Motor neuron (in vitro differentiated cells): ENCODE data around the gene ADCYAP1R1. TPM values are rescaled to one million over a fixed set of nuclear protein-coding genes. Genes with fewer than 3 reads are reported as not detected.

Source experiments
- ATAC-seq, 8 experiments: fragments of 200-7000 bp; cut with Tn5 transposase; replicated peaks in 6 of 8; 2 replicates each; pipeline ENCODE4 v1.8.0; 2021; ENCODE audit warnings: mild to moderate bottlenecking in 8 of 8, moderate library complexity in 8 of 8
- H3K27ac ChIP-seq, 2 donors: fragments of 250-450 bp; sonication (Bioruptor Pico); 2 replicates each; pipeline ENCODE4 v1.9.0; 2021; ENCODE audit warnings: antibody characterized with exemption in 2 of 2, mild to moderate bottlenecking in 2 of 2, moderate library complexity in 1 of 2
- H3K4me1 ChIP-seq, 2 donors: fragments of 250-450 bp; sonication (Bioruptor Pico); replicated peaks in 1 of 2; 2 replicates each; pipeline ENCODE4 v1.6.1; 2021; ENCODE audit warnings: antibody characterized with exemption in 2 of 2, mild to moderate bottlenecking in 2 of 2, moderate library complexity in 1 of 2
- H3K4me3 ChIP-seq, 5 donors: fragments of 250-450 bp; sonication (Bioruptor Pico); 2 replicates each; pipeline ENCODE4 v1.9.0; 2021; ENCODE audit warnings: antibody characterized with exemption in 5 of 5, mild to moderate bottlenecking in 5 of 5, moderate library complexity in 4 of 5
- WGBS, 10 experiments: fragments of 450-650 bp; shearing (Covaris generic); methylation state at CpG; one replicate each; pipeline ENCODE4 v1.0.0; 2022; 5-methylcytosine and 5-hydroxymethylcytosine counted together
- in situ Hi-C, 9 experiments: fragments of 400-800 bp; cut with MboI; loops; one replicate each; pipeline ENCODE4 v1.15.0; 2021; ENCODE audit warnings: low sequenced_read_pairs in 9 of 9, low pct_unique_long_range_greater_than_20kb in 2 of 9; ENCODE audit not compliant: unreplicated experiment in 9 of 9
- total RNA-seq, 8 experiments: library from RNA; unstranded; fragments of 300-600 nt; gene quantifications; 2 replicates each; pipeline versions ENCODE4 v1.2.3 to v1.2.4, GENCODE V29; 2022

Gene ADCYAP1R1
- total RNA-seq, 8 experiments from 2014 or later = 0.36 to 55.0 (median 11.8) TPM

GRCh38 chr7:31099451-31100444 is 47.6 kb downstream of the ADCYAP1R1 start:
- in situ Hi-C loops = loop anchor here in 4 of 9 experiments (25.0 kb wide), 3 partner anchors 112 to 312 kb away; no protein-coding TSS in a partner anchor
- no peak for ATAC-seq
- H3K4me1 ChIP-seq = no peaks in the 10 kb centered on the region
- H3K4me3 ChIP-seq = no peak overlapping the region
- WGBS, 10 experiments = 0 to 100% (median 85%) methylated on average over 1 to 10 of the region's 20 CpGs; no CpG with 5 or more reads in 1 of the 10 experiments
- H3K27ac ChIP-seq = no peak overlapping the region

DNA sequence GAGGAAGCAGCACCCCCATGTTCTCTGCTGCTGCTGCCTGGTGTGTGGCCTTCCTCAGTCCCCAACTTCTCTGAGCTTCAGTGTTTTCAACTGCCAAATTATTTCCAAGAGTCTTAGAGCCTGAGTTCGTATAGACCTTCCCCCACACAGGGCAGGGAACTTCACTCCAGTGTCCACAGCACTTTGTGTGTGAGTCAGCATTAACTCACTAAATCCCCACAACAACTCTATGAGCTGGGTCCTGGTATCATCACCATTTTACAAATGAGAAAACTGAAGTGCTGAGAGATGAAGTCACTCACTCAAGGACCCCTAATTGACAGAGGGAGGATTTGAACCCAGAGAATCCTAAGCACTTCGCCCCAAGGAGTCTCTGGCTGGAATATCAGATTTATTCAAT is 48.3 kb downstream of the ADCYAP1R1 start:
- peak in 3 of 8 experiments; percentile 46 to 59 (median 57) for ATAC-seq
- Histone ChIP-seq H3K27ac (no peak overlapping the region), H3K4me1 (no peaks in the 10 kb centered on the region), H3K4me3 (no peak overlapping the region)
- in situ Hi-C loops = loop anchor here in 4 of 9 experiments (25.0 kb wide), 3 partner anchors 113 to 313 kb away; no protein-coding TSS in a partner anchor
- 0 to 100% (median 90%) methylated on average over 1 to 2 of the region's 2 CpGs; no CpG with 5 or more reads in 5 of the 10 experiments for WGBS, 10 experiments

DNA sequence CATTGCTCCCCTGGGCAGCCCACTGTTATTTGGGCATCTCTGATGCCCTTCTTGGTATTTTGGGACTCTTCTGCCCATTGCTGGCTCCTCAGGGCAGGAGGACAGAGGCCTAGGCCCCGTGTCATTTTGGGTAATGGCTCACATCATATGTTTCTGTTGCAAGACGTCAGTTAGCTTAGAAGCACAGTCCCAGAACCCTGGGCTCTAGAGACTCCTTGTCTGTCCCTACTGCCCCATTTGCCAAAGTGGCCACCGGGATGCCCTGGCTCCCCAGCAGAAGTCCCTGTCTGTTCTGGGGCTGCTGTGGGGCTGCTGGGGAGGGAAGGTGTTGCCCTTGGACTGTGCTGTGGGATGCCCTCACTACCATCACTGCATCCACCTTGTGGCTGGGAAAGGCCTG is 48.8 kb downstream of the ADCYAP1R1 start:
- H3K4me1 ChIP-seq = no peaks in the 10 kb centered on the region
- no peak overlapping the region for H3K4me3 ChIP-seq
- no peak for ATAC-seq
- WGBS, 10 experiments = 83 to 100% methylated on average over 1 of the region's 3 CpGs; no CpG with 5 or more reads in 8 of the 10 experiments
- in situ Hi-C loops = loop anchor here in 4 of 9 experiments (25.0 kb wide), 3 partner anchors 114 to 314 kb away; no protein-coding TSS in a partner anchor
- no peak overlapping the region for H3K27ac ChIP-seq

DNA sequence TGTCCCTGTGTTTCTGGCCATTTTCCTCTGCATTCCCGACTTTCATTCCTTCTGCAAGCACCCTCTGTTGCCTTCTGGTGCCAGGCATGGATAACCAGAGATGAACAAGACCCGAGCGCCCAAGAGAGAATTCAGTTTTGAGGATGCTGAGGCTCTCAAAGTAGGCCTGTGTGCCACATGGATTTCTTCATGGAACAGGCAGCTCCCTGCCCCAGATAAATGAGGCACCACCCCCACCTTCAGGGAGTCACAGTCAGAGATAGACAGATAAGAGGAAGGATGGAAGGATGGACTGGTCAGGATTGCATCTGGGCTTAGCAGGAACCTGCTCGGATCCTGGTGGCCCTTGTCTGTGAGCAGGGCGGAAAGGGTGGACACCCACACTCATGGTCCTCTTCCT is 49.4 kb downstream of the ADCYAP1R1 start:
- no peaks in the 10 kb centered on the region for H3K4me1 ChIP-seq
- 60 to 100% (median 82%) methylated on average over 1 to 4 of the region's 5 CpGs; no CpG with 5 or more reads in 3 of the 10 experiments for WGBS, 10 experiments
- ATAC-seq = no peak
- H3K4me3 ChIP-seq = no peak overlapping the region
- no peak overlapping the region for H3K27ac ChIP-seq
- in situ Hi-C loops = loop anchor here in 4 of 9 experiments (25.0 kb wide), 3 partner anchors 114 to 314 kb away; no protein-coding TSS in a partner anchor

DNA sequence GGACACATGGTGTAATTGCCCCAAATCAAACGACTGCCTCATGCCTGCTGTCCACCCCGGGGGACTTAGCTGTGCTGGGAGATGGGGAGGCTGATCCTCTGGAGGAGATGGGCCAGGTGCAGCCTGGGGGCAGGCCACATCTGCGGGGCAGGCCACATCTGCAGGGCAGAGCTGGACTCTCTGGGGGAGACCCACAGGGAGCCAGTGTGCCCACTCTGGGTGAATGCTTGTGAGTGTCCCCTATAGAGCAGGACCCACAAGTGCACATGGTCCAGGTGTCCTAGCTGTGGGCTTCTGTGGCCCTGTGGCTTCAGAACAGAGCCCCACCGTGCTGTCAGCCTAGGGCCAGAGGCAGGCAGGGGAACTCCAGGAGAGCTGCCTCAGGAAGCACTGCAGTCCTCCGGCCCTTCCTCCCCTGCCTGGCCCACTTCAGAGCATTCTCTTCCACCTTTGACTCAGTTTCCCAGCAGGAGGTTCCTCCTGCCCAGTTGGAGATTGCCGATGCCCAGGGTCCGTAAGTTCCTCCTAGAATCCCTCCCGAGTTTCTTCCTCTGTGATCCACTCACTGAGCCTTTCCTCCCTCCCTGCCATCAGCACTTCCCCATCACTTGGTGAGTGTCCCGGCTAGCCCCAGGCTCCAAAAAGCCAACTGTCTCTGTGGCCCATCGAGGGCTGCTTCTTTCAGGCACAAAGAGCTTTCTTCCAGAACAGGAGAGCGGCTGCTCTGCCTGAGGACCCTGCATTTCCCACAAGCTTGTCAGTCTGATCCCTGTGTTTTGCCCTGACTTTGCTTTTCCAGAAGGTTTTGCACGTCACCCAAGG is 50.3 kb downstream of the ADCYAP1R1 start:
- Histone ChIP-seq H3K4me1 (no peaks in the 10 kb centered on the region), H3K27ac (no peak overlapping the region), H3K4me3 (no peak overlapping the region)
- in situ Hi-C loops = loop anchor here in 4 of 9 experiments (25.0 kb wide), 3 partner anchors 115 to 315 kb away; no protein-coding TSS in a partner anchor
- no peak for ATAC-seq
- WGBS, 10 experiments = 50 to 90% (median 76%) methylated on average over 1 to 6 of the region's 12 CpGs; no CpG with 5 or more reads in 2 of the 10 experiments

DNA sequence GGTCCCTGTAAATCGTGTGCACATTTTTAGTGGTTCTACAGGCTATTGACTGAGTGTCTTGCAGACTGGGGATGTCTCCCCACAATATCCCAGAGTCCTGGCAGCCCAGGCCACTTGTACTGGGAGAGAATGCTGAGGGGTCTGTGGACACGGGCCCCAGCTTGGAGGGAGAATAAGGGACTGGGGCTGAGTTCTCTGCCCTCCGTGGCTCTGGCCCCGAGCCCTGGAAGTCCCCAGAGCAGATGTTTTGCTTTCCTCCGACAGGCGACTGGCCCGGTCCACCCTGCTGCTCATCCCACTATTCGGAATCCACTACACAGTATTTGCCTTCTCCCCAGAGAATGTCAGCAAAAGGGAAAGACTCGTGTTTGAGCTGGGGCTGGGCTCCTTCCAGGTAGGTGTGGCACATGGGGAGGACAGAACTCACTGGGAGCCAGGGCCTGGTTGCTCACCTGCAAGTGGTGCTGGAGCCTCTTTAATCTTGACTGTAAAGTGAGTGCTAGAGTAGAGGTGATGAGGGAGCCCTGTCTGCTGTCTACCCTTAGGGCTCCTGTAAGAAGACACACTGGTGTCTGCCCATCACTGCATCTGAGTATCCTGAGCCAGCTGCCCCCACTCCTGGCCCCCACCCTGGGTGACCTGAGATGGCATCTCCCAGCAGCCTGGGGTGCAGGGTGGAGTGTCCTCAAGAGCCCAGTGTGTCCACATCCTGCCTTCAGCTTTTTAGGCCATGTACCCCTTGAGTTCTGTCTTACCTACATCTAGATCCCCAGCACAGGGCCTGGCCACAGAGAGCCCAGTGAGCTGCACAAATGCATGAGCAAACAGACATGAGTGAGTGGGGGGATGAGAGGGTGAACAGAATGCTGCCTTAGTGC is 51.1 kb downstream of the ADCYAP1R1 start:
- WGBS, 10 experiments = 10 to 81% (median 69%) methylated on average over 1 to 6 of the region's 9 CpGs; no CpG with 5 or more reads in 5 of the 10 experiments
- Histone ChIP-seq H3K4me3 (no peak overlapping the region), H3K27ac (no peak overlapping the region), H3K4me1 (no peaks in the 10 kb centered on the region)
- no peak for ATAC-seq
- in situ Hi-C loops = loop anchor here in 4 of 9 experiments (25.0 kb wide), 3 partner anchors 116 to 316 kb away; no protein-coding TSS in a partner anchor

GRCh38 chr7:31104361-31105255 is 52.5 kb downstream of the ADCYAP1R1 start:
- no peak overlapping the region for H3K4me3 ChIP-seq
- H3K27ac ChIP-seq = no peak overlapping the region
- 40 to 100% (median 86%) methylated on average over 1 to 5 of the region's 8 CpGs; no CpG with 5 or more reads in 3 of the 10 experiments for WGBS, 10 experiments
- in situ Hi-C loops = loop anchor here in 4 of 9 experiments (25.0 kb wide), 3 partner anchors 117 to 317 kb away; no protein-coding TSS in a partner anchor
- no peaks in the 10 kb centered on the region for H3K4me1 ChIP-seq
- peak in 3 of 8 experiments; percentile 22 to 39 (median 23) for ATAC-seq

GRCh38 chr7:31105256-31105950 is 53.3 kb downstream of the ADCYAP1R1 start:
- Histone ChIP-seq H3K27ac (no peak overlapping the region), H3K4me1 (no peaks in the 10 kb centered on the region), H3K4me3 (no peak overlapping the region)
- in situ Hi-C loops = loop anchor here in 4 of 9 experiments (25.0 kb wide), 3 partner anchors 118 to 318 kb away; no protein-coding TSS in a partner anchor
- WGBS, 10 experiments = 70 to 100% (median 89%) methylated on average over 1 to 3 of the region's 7 CpGs; no CpG with 5 or more reads in 7 of the 10 experiments
- ATAC-seq = no peak

DNA sequence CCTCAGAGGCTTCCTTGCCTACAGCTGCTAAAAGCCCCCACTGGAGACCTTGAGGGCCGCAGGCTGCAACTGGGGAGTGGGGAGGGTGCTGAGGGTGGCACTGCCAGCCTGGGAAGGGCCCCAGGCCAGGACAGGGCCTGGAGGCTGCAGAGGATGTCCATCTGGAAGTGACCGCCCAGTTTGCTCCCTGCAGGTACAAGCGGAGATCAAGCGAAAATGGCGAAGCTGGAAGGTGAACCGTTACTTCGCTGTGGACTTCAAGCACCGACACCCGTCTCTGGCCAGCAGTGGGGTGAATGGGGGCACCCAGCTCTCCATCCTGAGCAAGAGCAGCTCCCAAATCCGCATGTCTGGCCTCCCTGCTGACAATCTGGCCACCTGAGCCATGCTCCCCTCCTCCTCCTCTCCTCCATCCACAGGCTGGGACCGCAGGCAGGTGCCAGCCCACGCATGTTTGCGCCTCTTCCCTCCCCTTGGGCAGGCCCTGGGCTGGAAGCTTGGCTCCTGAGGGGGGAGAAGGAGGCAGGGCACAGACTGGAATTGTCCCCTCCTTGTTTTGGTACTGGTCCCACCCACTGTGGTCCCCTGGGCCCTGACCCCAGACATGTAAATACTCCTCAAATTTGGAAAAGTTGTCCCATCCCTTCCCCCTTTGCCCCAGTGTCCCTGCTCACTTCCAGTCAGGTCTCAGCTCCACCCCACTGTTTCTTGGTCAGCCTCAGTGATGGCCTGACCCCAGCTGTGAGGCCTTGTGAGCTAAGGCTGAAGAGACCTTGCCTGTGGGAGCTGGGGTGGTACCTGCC is 54.4 kb downstream of the ADCYAP1R1 start:
- 90% methylated on average over 9 of the region's 13 CpGs; no CpG with 5 or more reads in 9 of the 10 experiments for WGBS, 10 experiments
- no peak for ATAC-seq
- in situ Hi-C loops = loop anchor here in 4 of 9 experiments (25.0 kb wide), 3 partner anchors 119 to 319 kb away; no protein-coding TSS in a partner anchor
- Histone ChIP-seq H3K4me1 (no peaks in the 10 kb centered on the region), H3K4me3 (no peak overlapping the region), H3K27ac (no peak overlapping the region)
